ENCODE data around the gene NANOS3. TPM values are rescaled to one million over a fixed set of nuclear protein-coding genes. Genes with fewer than 3 reads are reported as not detected.

Gene NANOS3
- total and polyA plus RNA-seq, 4 donors: not detected

- 87% methylated on average over 4 of the region's 4 CpGs for WGBS
- H3K36me3 ChIP-seq (ENCODE audit: control insufficient read depth in 4 of 4, insufficient read depth in 3 of 4, low read depth in 1 of 4, low read length in 3 of 4): peaks cover 22 to 41% (median 27%) of the 10 kb centered on the region in 4 donors
- no peaks in the 10 kb centered on the region for H3K4me1 ChIP-seq (ENCODE audit: control insufficient read depth in 4 of 4, insufficient read depth in 4 of 4, low read length in 3 of 4)
- DNase-seq (ENCODE audit: low spot score): no peak
- H3K4me3 ChIP-seq (ENCODE audit: low read depth in 1 of 3, low read length in 3 of 3): no peak overlapping the region
- no peaks in the 10 kb centered on the region for H3K27me3 ChIP-seq (ENCODE audit: control insufficient read depth in 4 of 4, insufficient read depth in 4 of 4, low read length in 3 of 4)
- no peaks in the 10 kb centered on the region for H3K9me3 ChIP-seq (ENCODE audit: control insufficient read depth in 4 of 4, low read length in 3 of 4)
- H3K9ac ChIP-seq (ENCODE audit: low read depth in 1 of 2, low read length in 2 of 2): no peak overlapping the region
- TF ChIP-seq YY1 (IDR thresholded peaks at IDR 0.05) (no peak), FOXA2 (IDR thresholded peaks at IDR 0.05) (no peak), RAD21 (IDR thresholded peaks at IDR 0.05) (no peak), REST (IDR thresholded peaks at IDR 0.05) (no peak), MAX (IDR thresholded peaks at IDR 0.05) (no peak), NR2F2 (IDR thresholded peaks at IDR 0.05) (no peak), GABPA (IDR thresholded peaks at IDR 0.05 in 1 of 2, conservative IDR thresholded peaks at IDR 0.05 in 1 of 2) (no peak), JUND (IDR thresholded peaks at IDR 0.05) (no peak), CTCF (IDR thresholded peaks at IDR 0.05; ENCODE audit: low read depth, low read length, missing input control) (no peak), ZBTB33 (IDR thresholded peaks at IDR 0.05) (no peak), SP1 (IDR thresholded peaks at IDR 0.05) (no peak), EGR1 (IDR thresholded peaks at IDR 0.05; ENCODE audit: low read depth in 2 of 2) (no peak), FOXA1 (IDR thresholded peaks at IDR 0.05) (no peak), RXRA (IDR thresholded peaks at IDR 0.05) (no peak), HNF4A (conservative IDR thresholded peaks at IDR 0.05) (no peak)
- H3K27ac ChIP-seq (ENCODE audit: low read depth in 1 of 2, low read length in 2 of 2): no peak overlapping the region
Observed at GRCh38 chr19:13926010-13926409, 49.1 kb downstream of the NANOS3 start.

GRCh38 chr19:13926715-13927114 lies 49.8 kb downstream of the NANOS3 start:
- no peak overlapping the region for H3K4me3 ChIP-seq (ENCODE audit: low read depth in 1 of 3, low read length in 3 of 3)
- DNase-seq (ENCODE audit: low spot score): no peak
- WGBS: 83% methylated on average over 8 of the region's 8 CpGs
- H3K36me3 ChIP-seq (ENCODE audit: control insufficient read depth in 4 of 4, insufficient read depth in 3 of 4, low read depth in 1 of 4, low read length in 3 of 4): peaks cover 17 to 35% (median 25%) of the 10 kb centered on the region in 4 donors
- H3K9me3 ChIP-seq (ENCODE audit: control insufficient read depth in 4 of 4, low read length in 3 of 4): no peaks in the 10 kb centered on the region
- H3K9ac ChIP-seq (ENCODE audit: low read depth in 1 of 2, low read length in 2 of 2): no peak overlapping the region
- H3K27ac ChIP-seq (ENCODE audit: low read depth in 1 of 2, low read length in 2 of 2): no peak overlapping the region
- H3K4me1 ChIP-seq (ENCODE audit: control insufficient read depth in 4 of 4, insufficient read depth in 4 of 4, low read length in 3 of 4): no peaks in the 10 kb centered on the region
- H3K27me3 ChIP-seq (ENCODE audit: control insufficient read depth in 4 of 4, insufficient read depth in 4 of 4, low read length in 3 of 4): no peaks in the 10 kb centered on the region
- TF ChIP-seq HNF4A (conservative IDR thresholded peaks at IDR 0.05) (no peak), JUND (IDR thresholded peaks at IDR 0.05) (no peak), MAX (IDR thresholded peaks at IDR 0.05) (no peak), EGR1 (IDR thresholded peaks at IDR 0.05; ENCODE audit: low read depth in 2 of 2) (no peak), FOXA2 (IDR thresholded peaks at IDR 0.05) (no peak), NR2F2 (IDR thresholded peaks at IDR 0.05) (no peak), ZBTB33 (IDR thresholded peaks at IDR 0.05) (no peak), YY1 (IDR thresholded peaks at IDR 0.05) (no peak), RAD21 (IDR thresholded peaks at IDR 0.05) (no peak), TAF1 (conservative IDR thresholded peaks at IDR 0.05) (no peak), HNF4G (IDR thresholded peaks at IDR 0.05) (no peak), SP1 (IDR thresholded peaks at IDR 0.05) (no peak)

Measured in liver (tissue), 9 donors.